Cardiac fibroblast (primary cell): ENCODE data around the gene IQCF5.

Experiments used
- DNase-seq, 2 donors: peaks; one replicate each; pipeline versions ENCODE4 v3.0.0 to v3.0.0-alpha.2; 2010; ENCODE audit warnings: low read depth in 2 of 2
- H3K4me3 ChIP-seq, 2 donors: replicated peaks in 1 of 2; 1 replicate in 1 of 2; 2 replicates in 1 of 2; pipeline ENCODE4 v1.5.1; 2011; ENCODE audit warnings: low read depth in 2 of 2, low read length in 2 of 2, mild to moderate bottlenecking in 2 of 2, moderate library complexity in 1 of 2
- CTCF ChIP-seq: IDR thresholded peaks from one replicate; pipeline ENCODE4 v1.5.1; 2011; ENCODE audit warnings: low read depth, mild to moderate bottlenecking, low read length, inconsistent platforms

IQCF5 gene

GRCh38 chr3:51830836-51831385 lies 44.5 kb downstream of the IQCF5 start:
- no peak for TF ChIP-seq CTCF
- DNase-seq: no peak
- no peak overlapping the region for H3K4me3 ChIP-seq

GRCh38 chr3:51830345-51830744 lies 45.1 kb downstream of the IQCF5 start:
- DNase-seq: no peak
- H3K4me3 ChIP-seq: no peak overlapping the region
- no peak for TF ChIP-seq CTCF

- no peak for DNase-seq
- H3K4me3 ChIP-seq: no peak overlapping the region
- no peak for TF ChIP-seq CTCF
Measured at GRCh38 chr3:51828297-51828696, 47.1 kb downstream of the IQCF5 start.
